IPS-18a (cell line): ENCODE results near the gene MEOX1.

ENCODE experiments used
- H3K27ac ChIP-seq: one replicate; pipeline ENCODE4 v1.5.1; 2013; ENCODE audit warnings: low read length
- H3K27me3 ChIP-seq: one replicate; pipeline ENCODE4 v1.6.1; 2013; ENCODE audit warnings: mild to moderate bottlenecking, low read length; ENCODE audit not compliant: control insufficient read depth, insufficient read depth
- H3K36me3 ChIP-seq: one replicate; pipeline ENCODE4 v1.6.1; 2013; ENCODE audit warnings: low read depth, low read length; ENCODE audit not compliant: control insufficient read depth
- H3K4me1 ChIP-seq: one replicate; pipeline ENCODE4 v1.6.1; 2013; ENCODE audit warnings: low read depth, low read length; ENCODE audit not compliant: control insufficient read depth
- H3K4me3 ChIP-seq: one replicate; pipeline ENCODE4 v1.5.1; 2013; ENCODE audit warnings: low read length
- H3K9ac ChIP-seq: one replicate; pipeline ENCODE4 v1.6.1; 2013; ENCODE audit warnings: mild to moderate bottlenecking, low read length, moderate library complexity
- H3K9me3 ChIP-seq: one replicate; pipeline ENCODE4 v1.6.1; 2013; ENCODE audit warnings: low read depth, low read length; ENCODE audit not compliant: control insufficient read depth

Gene MEOX1

DNA sequence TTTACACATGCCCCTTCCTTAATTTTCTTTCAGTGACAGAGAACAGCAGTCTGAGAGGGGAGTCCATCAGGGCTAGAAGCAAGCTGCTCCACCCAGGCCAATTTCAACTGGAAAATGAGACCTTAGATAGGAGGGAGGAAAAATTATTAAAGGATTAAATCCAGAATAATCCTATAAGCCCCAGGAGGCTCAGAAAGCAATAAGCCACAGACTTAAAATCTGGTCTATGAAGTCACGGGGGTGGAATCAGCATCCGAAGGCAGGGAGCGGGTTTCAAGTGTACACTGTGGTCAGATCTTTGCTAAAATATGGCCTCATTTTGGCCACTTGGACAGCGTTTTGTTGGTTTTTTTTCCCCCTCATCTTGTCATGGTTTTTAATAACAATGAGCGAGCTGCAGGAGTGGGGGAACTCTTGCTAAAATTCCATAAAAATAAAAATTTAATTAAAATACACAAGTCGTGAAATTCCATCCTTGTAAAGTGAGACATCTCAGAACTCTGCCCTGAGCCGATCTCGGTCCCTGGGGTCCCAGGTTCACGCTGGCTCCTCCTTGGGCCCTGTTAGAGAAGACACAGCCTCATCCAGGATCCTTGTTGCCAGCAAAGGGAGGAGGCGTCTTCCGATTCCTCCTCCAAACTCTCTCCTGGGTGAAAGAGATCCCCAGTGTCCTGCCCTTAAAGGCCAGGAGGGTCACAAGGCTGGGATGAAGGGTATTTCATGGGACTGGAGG, 63.9 kb downstream of the MEOX1 start:
- Histone ChIP-seq H3K4me1 (no peaks in the 10 kb centered on the region), H3K4me3 (no peak overlapping the region), H3K27ac (no peak overlapping the region), H3K36me3 (no peaks in the 10 kb centered on the region), H3K9me3 (no peaks in the 10 kb centered on the region), H3K27me3 (no peaks in the 10 kb centered on the region), H3K9ac (no peak overlapping the region)

- Histone ChIP-seq H3K9me3 (no peaks in the 10 kb centered on the region), H3K27me3 (no peaks in the 10 kb centered on the region), H3K4me3 (no peak overlapping the region), H3K4me1 (peaks cover 10% of the 10 kb centered on the region), H3K9ac (no peak overlapping the region), H3K36me3 (no peaks in the 10 kb centered on the region), H3K27ac (no peak overlapping the region)
Measured at GRCh38 chr17:43595466-43595865, 66.3 kb downstream of the MEOX1 start.

DNA sequence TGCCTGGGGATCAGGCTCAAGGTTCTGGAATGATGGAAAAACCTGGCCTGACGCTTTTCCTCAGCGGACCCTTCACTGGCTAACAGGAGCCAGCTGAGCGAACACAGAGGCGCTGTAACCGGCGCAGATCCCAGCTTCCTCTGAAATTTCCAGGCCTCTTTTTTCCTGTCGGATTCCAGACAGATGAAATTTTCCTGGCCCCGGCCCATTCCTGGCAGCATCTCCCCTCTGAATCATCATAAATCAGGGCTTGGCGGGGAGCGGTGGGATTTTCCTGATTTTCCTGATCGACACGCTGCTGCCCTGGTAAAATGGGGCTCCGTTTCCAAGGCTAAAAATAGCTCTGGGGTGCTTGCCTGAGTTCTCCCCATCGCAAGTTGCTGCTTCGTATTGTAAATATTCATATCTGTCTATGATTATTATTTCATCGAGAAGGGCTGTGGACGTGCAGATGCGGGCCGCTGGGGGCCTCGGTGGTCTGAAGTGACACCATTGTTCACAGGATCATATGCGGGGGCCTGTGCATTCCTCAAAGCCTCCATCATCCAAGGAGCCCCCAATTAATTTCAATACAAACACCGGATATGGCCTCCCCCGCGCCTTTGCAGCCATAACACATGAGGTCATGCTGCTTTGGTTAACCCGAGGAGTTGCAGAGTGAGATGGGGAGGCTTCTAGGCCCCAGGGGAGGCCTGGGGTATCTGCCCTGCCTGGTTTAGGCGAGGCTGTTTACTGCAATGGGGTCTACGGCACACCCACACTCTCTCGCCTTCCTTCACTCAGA, 69.8 kb downstream of the MEOX1 start:
- peaks cover 10% of the 10 kb centered on the region for H3K4me1 ChIP-seq
- no peaks in the 10 kb centered on the region for H3K36me3 ChIP-seq
- no peak overlapping the region for H3K9ac ChIP-seq
- H3K27me3 ChIP-seq: no peaks in the 10 kb centered on the region
- H3K27ac ChIP-seq: no peak overlapping the region
- peaks cover 2% of the 10 kb centered on the region for H3K9me3 ChIP-seq
- no peak overlapping the region for H3K4me3 ChIP-seq

DNA sequence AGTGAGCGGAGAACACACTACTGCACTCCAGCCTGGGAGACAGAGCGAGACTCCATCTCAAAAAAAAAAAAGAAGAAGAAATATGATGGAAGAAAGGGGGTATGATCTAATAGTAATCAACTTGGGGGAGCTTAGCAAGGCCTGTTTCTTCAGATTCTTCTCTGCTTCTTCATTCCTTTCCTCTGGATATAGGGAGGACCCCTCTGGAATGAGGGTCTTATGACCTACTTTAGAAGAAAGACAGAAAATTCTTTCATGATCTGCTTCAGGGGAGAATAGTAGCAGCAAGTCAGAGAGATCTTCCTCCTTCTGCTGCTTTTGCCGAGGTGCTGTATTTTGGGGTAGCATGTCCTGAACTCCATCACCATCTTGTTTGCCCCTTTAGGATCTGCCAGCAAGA, 70.7 kb downstream of the MEOX1 start:
- H3K9me3 ChIP-seq: peaks cover 2% of the 10 kb centered on the region
- no peaks in the 10 kb centered on the region for H3K27me3 ChIP-seq
- no peak overlapping the region for H3K27ac ChIP-seq
- peaks cover 10% of the 10 kb centered on the region for H3K4me1 ChIP-seq
- no peaks in the 10 kb centered on the region for H3K36me3 ChIP-seq
- H3K9ac ChIP-seq: no peak overlapping the region
- H3K4me3 ChIP-seq: no peak overlapping the region
